CD4-positive, alpha-beta T cell treated with Interleukin-12 subunit alpha and Interleukin-12 subunit beta, for 1 hour (primary cell): ENCODE results near the gene BAG2.

Experiments used
- DNase-seq: peaks from one replicate; pipeline ENCODE4 v3.0.0-alpha.2; 2020

The BAG2 gene

DNA sequence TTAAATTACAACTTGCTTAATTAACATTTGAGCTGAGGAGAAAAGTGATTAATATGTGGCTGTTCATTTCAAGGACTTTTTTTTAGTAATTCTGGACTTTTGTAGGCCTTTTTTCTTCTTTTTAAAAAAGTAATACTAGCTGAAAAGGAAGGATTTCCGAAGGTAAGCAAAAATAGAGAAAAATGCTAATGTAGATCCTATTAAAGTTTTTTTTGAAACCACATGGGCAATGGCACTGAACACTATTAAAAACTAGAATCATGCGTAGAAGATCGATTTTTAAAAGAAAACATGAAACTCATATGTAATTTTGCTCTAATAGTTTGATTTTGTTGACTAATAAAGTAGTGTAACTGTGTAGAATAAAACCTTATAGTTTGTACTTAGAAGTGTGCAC lies 2.4 kb downstream of the BAG2 start:
- DNase-seq, result no peak

DNA sequence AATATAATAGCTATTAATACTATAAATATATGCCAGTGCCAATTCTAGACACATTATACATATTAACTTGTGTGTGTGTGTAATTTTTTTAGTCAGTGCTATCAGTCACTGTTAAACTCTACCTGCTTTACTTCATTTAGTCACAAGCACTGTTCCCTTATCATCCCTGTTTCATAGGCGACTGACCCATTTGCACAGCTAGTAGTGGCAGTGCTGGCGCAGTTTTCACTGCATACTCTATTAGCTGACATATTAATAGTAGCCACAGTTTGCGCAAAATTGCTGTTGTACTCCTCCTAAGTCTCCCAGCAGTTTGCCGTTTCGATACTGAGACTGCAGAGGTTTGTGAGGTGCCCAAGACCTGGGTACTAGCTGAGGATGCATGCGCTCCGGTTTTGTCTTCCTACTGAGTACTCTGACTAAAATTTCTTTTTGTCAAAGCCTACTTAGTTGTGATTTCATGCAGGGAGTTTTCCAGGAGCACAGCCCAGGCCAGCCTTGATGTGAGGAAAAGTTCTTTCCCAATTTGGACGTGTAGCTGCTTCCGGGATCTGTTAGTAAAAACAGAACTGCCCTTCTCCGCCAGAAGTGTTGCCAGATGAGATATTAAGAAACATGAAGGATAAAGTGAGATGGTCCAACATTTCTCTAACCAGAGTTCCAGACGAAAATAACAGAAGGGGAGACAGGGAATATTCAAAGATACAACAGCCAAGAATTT lies 5.6 kb downstream of the BAG2 start:
- no peak for DNase-seq

DNA sequence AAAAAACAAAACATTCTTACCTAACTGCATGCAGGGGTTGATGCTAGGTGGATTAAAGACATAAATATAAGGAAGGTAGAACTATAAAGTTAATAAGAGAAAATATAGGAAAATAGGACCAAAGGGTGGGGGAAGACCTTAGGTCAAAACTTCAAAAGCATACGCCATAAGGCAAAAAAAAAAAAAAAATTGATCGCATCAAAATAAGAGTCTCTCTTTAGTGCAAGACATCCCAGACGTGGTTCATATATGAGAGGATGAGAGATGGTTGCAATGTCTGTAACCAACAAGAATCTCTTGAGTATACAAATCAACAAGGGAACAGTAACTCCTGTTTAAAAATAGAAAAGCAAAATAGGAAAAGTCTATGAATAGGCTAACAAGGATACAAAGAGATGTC lies 8.5 kb downstream of the BAG2 start:
- no peak for DNase-seq

DNA sequence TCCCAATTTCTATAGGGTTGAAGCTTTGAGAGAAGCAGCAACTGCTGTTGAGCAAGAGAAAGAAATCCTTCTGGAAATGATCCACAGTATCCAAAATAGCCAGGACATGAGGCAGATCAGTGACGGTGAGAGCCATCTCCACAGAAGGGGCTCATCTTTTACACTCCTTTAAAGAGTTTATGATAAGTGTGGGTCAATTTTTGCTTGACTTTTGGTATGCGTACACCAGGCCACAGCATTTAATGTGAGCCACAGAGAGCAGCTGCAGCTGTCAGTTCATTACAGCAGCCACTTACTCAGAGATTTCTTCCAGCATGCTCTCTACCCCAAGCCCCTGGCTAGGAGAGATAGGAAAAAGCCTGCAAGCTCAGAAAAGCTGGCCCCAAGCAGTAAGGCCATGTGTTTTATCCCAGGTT lies 9.9 kb downstream of the BAG2 start:
- no peak for DNase-seq

DNA sequence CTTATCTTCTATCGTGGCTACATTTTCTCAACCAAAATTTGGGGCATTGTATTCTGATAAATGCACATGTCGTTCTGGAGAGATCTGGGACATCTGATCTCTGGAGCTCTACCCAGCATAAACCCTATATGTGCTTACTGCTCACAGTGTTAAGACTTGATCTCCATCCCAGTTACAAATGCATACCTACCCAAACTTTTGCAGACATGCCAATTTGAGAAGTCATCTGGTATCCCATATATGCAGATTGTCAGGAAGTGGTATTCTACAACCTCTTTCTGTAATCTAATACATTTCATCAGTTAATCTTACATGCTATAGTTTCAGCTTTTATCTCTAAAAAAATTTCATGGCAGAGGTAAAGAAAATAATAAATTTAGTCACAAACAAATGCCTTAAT lies 11.2 kb downstream of the BAG2 start:
- DNase-seq, result no peak

DNA sequence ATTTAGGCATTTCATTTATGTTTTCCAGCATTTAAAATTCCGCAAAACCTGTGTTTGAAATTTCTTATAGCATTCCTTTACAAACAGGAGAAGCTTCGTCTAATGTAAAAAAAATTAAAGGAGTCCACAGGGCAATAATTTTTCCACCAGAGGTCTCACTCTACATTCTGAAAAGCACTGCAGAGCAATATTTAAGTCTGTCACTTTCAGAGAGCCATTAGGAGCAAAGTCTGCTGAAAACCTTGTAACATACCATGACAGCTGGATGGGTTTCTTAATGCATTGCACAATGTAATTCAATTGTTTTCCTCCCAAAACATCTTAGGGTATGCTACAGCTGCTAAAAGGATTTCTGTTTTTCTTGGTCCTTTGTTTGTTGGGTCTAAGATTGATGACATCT lies 18.0 kb downstream of the BAG2 start:
- DNase-seq, result no peak

DNA sequence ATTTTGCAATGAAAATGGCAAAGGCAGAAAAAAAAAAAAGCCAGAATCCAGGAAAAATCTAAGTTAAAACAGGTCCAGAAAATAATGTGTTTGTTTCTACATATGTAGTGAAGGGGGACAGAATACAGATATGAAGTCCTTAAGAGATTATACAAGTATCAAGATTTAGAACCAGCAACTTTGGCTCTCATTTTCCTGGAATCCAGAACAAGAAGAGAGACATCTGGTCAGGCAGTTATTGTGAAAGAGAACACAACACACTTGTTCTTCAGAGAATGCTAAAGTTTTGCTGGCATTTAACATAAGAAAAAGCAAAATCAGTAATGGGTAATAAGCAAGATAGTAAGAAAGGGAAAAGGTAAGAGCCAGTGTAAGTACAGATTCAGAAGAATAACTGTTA lies 21.1 kb downstream of the BAG2 start:
- DNase-seq, result no peak

DNA sequence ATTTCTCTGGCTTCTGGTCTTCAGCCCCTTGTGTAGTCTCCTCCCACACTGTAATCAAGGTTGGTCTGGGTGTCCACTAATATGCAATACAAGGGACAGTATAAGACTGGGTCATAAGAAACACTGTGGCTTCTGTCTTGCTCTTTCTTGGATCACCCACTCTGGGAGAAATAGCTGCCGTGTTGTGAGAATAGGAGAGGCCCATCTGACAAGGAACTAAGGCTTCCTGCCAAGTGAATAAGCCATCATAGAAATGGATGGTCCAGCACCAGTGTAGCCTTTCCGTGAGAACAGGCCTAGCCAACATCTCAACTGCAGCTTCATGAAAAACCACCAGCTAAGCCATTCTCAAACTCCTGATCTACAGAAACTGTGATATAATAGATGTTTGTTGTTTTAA lies 23.3 kb downstream of the BAG2 start:
- no peak for DNase-seq

DNA sequence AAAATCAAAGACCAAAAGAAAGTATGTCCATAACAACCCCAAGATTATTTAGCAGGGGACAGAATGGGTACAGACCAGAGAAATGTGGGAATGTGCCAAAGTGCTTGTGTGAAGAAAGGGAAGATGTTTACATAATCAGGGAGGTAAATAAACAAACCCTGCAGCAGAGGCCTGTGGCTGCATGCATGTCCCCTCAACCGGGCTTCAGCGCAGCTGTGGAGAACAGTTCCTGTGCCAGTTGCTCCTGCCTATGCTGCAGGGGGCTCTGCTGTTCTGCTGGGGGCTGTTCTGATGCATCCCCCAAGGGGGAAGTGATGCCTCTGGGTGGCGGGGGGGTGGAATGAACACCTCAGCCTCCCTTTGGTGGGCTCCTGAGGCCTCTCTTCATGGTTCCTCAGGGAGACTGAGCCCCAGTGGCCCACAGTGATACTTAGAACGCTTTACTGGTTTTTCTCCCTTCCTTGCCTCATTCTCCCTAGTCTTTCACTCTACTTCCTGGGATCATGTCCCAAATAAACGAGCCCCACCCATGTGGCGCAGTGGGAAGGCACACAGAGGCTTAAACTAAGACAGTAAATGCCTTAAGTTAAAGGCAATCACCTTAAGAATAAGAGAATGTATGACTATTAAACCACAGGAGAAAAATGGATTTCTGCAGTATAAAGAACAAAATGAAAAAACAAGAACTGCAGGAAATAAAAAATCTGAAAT lies 27.0 kb downstream of the BAG2 start:
- no peak for DNase-seq

DNA sequence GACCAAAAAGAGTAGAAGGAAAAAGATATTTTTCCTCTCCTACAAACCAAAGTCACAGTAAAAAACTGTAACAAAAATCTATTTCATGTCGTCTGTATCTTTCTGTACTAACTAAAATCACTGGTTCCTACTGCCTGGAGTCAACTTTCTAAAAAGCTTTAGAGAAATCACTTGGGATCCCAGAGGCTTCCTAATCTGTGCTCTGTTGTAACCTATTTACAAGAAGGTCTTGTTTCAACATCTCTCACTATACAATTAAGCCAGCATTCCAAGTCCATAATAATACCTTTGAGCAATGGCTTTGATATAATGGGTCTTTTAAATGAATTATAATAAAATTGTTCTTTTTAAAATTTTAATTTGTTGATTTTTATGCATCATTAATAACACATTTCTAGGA lies 29.6 kb downstream of the BAG2 start:
- DNase-seq, result no peak

DNA sequence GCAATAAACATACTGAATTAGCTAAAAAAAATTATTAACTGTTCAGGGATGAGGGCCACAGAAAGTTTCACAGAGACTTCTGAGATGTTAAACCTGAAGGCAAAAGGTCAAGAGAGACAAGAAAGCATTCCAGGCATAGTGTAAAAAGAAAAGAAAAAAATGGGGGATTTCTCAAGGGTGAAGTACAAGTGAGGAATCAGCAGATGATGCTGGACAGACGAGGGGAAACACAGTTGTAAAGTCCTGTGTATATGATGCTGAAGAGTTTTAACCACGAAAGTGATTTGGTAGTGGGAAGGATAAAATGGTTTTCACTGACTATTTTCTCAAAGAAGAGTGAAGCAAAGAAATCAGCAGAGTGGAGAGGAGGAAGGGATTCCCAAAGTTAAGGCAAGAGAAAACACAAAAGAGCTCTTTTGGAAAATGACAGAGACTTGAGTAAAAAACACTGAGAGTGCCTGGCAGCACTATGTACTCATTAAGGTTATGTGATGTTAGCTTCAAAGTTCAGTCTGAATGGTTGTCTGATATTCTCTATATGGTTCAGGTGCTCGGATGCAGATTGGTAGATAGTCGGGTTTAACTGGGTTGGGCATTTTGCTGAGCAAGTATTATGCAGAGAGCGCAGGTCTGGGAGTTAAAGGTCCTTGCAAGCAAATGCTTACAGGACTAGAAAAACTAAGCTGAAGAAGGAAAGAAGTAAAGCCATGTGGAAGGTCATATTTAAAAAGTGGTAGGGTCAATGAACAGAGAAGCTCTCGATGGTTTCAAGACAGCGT lies 33.6 kb downstream of the BAG2 start:
- no peak for DNase-seq

DNA sequence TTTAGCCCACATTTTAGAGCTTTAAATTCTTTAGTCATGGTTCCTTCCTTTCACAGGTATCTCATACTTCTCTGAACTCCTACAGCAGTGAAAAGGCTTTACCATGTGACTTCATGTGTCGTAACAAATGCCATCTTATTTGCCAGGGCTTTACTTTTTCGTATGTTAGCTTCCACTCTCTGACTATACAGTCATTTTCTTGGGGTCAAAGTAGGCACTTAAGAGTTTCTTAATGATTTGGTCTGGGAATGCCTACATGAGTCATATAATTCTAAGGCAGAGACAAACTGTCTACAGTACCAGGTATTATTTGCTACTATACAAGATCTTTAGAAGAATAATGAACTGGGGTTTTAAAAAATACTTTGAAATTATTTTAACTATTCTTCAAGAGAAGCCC lies 35.0 kb downstream of the BAG2 start:
- no peak for DNase-seq

DNA sequence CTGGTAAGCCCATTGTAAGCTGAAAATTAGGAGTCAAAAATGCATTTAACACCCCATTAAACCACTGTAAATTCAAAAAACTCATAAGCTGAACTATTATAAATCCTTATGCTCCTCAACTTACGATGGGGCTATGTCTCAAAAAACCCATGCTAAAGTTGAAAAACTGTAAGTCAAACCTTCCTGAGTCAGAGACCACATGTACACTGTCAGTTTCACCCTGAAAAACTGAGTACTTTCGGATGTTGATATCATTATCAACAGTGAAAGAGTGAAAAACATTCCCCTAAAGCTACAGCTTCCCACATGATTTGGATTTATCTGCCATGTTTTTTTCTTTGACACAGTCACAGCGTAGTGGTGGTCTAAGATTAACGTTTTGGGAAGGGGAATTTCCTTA lies 35.7 kb downstream of the BAG2 start:
- DNase-seq, result no peak

DNA sequence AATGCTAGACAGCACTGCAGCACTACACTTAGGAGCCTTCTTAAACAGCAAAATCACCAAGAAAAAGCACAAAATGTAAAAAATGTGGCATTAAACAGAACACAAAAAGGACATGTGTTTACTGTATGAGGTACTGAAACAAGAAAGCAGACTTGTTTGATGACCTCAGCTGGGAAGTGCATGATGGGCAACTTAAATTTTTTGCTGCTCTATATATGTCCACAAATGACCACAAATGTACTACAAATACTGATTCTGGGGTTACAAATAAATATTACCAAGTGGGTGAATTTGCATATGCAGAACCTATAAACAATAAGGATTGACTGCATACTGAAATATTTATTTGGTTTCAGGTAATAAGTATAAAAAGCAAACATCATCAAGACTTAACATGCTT lies 36.9 kb downstream of the BAG2 start:
- no peak for DNase-seq

DNA sequence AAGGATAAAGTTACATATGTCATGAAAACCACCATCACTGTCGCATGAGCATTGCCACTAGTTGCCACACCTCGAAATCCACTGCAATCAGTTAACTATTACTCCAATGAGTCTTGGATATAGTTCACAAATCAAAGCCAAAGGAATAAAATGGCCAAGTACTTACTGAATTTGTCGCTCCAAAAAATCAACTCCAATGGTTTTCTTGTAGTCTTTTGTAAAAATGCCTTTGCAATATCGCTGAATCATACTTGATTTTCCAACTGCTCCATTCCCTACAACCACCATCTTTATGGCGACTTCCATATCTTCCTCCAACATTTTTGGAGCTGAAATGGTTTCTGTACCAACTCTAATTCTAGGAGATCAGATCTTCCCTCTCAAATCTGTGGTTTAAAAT lies 37.9 kb downstream of the BAG2 start:
- no peak for DNase-seq

DNA sequence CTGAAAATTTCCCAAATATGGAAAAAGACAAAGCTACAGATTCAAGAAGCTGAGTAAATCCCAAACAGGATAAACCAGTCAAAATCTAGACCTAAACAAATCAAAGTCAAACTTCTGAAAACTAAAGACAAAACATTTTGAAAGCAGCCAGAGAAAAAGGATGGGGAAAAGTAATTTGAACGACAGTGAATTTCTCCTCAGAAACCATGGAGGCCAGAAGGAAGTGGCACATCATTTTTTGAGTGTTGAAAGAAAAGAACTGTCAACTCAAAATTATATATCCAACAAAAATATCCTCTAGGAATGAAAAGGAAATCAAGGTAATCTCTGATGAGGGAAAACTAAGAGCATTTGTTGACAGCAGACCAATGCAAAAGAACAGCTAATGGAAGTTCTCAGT lies 43.1 kb downstream of the BAG2 start:
- no peak for DNase-seq

DNA sequence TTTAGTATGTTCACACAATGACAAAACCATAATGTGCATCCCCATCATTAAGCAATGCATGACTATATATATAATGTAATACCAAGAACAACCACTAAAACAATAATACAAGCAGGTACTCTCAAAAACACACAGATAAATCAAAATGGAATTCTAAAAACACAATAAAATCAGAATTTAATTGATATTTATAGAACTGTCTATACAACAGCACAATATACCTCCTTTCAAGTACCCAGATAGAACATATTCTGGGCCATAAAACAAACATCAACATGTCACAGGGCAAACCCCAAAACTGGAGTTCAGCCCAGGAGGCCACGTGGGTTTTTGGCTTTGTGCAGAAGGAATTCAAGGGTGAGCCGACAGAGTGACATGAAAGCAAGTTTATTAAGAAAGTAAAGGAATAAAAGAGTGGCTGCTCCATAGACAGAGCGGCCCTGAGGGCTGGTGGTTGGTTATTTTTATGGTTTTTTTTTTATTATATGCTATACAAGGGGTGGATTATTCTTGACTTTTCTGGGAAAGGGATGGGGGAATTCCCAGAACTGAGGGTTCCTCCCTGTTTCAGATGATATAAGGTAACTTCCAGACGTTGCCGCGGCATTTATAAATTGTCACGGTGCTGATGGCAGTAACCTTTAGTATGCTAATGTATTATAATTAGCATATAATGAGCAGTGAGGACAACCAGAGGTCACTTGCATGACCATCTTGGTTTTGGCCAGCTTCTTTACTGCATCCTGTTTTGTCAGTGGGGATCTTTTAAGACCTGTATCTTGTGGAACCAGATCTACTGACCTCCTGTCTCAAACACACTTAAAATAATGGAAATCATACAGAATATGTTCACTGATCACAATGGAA lies 44.3 kb downstream of the BAG2 start:
- DNase-seq, result no peak

DNA sequence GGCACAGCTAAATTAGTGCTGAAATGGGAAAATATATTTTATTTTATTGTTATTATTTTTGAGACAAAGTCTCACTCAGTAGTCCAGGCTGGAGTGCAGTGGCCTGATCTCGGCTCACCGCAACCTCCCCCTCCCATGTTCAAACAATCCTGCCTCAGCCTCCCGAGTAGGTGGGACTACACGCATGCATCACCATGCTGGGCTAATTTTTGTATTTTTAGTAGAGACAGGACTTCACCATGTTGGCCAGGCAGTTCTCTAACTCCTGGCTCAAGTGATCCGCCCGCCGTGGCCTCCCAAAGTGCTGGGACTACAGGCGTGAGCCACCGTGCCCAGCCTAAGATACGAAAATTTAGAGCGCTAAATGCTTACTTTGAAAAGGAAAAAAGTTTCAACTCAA lies 45.1 kb downstream of the BAG2 start:
- DNase-seq, result no peak

DNA sequence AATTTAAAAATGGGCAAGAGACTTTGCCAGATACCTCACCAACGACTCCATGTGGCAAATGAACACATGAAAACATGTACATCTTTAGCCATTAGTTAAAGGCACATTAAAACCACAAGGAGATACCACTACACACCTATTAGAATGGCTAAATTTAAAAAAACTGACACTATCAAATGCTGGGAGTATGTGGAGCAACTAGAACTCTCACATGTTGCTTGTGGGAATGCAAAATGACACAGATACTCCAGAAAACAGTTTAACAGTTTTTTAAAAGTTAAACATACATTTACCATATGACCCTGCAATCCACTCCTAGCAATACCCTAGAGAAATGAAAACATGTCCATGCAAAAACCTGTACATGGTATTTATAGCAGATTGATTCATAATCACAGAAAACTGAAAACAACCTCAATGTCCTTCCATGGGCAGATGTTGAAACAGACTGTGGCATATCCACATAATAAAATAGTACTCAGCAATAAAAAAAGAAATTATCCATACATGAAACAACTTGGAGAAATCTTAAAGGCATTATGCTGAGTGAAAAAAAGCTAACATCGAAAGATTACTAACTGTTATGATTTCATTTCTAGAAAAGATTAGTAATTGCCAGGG lies 48.1 kb downstream of the BAG2 start:
- DNase-seq, result no peak

DNA sequence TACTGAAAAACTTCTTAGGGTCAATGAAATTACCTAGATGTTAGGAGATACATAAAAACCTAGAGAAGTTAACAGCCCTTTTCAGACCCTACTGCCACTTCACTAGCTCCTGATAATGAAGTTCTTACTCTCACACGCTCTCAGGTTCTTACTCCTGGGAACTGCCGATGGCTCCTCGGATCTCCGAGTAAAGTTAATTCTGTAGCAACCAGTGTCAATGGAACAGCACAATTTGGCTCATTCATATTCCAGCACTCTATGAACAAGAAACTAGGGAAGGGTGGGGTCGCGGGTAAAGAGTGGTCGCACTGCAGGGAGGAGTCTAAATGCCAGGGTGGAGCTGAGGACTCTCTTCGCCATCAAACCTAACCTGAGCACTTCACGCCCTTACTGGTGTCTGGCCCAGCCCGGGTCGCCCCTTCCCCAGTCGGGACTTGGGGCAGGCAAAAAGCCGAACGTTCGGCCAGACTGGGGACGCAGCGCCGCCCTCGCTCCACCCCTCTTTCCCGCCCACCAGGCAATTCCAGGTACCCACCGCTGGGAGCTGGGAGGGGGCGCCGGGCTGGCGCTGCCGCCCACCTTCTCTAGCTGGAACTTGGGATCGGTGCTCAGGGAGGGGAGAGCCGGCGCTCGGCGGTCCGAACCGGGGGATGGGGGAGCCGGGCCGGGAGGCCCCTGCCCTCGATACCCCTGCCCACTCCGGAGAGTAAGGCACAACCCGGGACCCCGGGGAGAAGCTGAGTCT lies 49.2 kb downstream of the BAG2 start:
- peak; percentile 45 for DNase-seq

DNA sequence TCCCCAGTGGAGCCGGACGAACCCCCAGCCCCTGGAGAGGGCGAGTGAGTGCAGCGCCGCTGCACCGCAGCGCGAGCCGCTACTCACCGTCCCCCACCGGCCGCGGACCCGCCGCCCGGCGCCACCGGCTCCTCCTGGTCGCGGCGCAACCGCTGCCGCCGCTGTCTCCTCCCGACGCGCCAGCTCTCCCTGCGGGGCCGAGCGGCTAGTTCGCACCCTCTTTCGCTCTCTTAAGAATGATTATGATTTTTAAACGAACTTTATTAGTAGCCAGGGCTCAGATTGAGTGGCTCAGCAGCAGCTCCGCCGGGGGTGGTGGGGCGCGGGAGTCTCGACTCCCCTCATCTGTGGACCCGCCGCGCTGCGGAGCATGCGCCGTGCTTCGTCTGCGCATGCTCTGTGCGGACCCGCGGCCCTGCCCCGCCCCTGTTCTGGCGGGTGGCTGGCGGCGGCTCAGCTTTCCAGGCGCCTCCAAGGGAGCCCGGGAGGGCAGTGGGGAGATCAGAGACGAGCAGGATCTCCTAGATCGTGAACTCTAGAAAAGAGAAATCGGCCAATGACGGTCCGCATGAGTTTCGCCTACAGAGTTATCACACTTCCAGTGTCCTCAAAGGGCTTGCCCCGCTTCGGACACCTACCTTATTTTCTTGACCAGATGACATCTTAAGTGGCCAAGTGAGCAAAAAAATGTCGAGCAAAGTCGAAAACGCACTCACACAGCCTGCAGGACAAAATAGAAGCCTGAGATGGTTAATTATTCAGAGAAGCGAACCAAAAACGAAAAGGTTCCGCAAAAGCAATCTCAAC lies 50.0 kb downstream of the BAG2 start, which contains the start of gene RAB23:
Gene RAB23, minus strand, starts transcription at position 372 of the 807 bp plus-strand sequence. CDS start 11,927 bp downstream, outside the sequence.
- DNase-seq, result peak; percentile 88
